Vagina (tissue), 2 donors: ENCODE measurements around the gene SFT2D3. TPM values are rescaled to one million over a fixed set of nuclear protein-coding genes. Genes with fewer than 3 reads are reported as not detected.

Source experiments
- DNase-seq, 2 donors: peaks; one replicate each; pipeline ENCODE4 v3.0.0-alpha.2; 2017; ENCODE audit errors: extremely low spot score in 2 of 2
- H3K27ac ChIP-seq: fragments of 200-600 bp; sonication (generic); one replicate; pipeline ENCODE4 v1.5.1; 2019
- H3K27me3 ChIP-seq: fragments of 200-600 bp; sonication (generic); one replicate; pipeline ENCODE4 v1.5.1; 2019
- H3K36me3 ChIP-seq, 2 donors: fragments of 200-600 bp; sonication (generic); one replicate each; pipeline ENCODE4 v1.5.1; 2017 to 2019
- H3K4me1 ChIP-seq: fragments of 200-600 bp; sonication (generic); one replicate; pipeline ENCODE4 v1.5.1; 2019
- H3K4me3 ChIP-seq, 2 donors: fragments of 200-600 bp; sonication (generic); 1 replicate in 1 of 2; 2 replicates in 1 of 2; pipeline ENCODE4 v1.5.1; 2016 to 2019
- H3K9me3 ChIP-seq: fragments of 200-600 bp; sonication (generic); one replicate; pipeline ENCODE4 v1.5.1; 2019
- POLR2A ChIP-seq, 2 donors: fragments of 450-650 bp; IDR thresholded peaks; one replicate each; pipeline ENCODE4 v1.6.1; 2017; ENCODE audit warnings: antibody characterized with exemption in 2 of 2, mild to moderate bottlenecking in 2 of 2, moderate library complexity in 2 of 2
- POLR2AphosphoS5 ChIP-seq, 2 donors: sonication (generic); formaldehyde crosslinking; IDR thresholded peaks; one replicate each; pipeline ENCODE4 v1.9.0; 2017; ENCODE audit warnings: antibody characterized with exemption in 2 of 2, mild to moderate bottlenecking in 2 of 2, low read depth in 1 of 2; ENCODE audit not compliant: insufficient read depth in 1 of 2
- intact Hi-C: fragments of 100-400 bp; cut with DNase I; formaldehyde crosslinking; loops from one replicate; pipeline ENCODE4 v1.15.1; 2023
- total RNA-seq: library from RNA; depleted of rRNA; stranded (reverse); fragments of >200 nt; gene quantifications from one replicate; pipeline ENCODE4 v1.2.3, GENCODE V29; 2016
- TF ChIP-seq, protein P1 (sequence below), 3 experiments: fragments of 450-650 bp in 2 of 3; fragments of 200-600 bp in 1 of 3; sonication (generic) in 1 of 3; IDR thresholded peaks; one replicate each; pipeline ENCODE4 v1.5.1; 2017 to 2019; ENCODE audit warnings: antibody characterized with exemption in 3 of 3, mild to moderate bottlenecking in 2 of 3, moderate library complexity in 2 of 3

SFT2D3 gene
- total RNA-seq, 1 donor from 2014 or later, result 3.7 TPM

DNA sequence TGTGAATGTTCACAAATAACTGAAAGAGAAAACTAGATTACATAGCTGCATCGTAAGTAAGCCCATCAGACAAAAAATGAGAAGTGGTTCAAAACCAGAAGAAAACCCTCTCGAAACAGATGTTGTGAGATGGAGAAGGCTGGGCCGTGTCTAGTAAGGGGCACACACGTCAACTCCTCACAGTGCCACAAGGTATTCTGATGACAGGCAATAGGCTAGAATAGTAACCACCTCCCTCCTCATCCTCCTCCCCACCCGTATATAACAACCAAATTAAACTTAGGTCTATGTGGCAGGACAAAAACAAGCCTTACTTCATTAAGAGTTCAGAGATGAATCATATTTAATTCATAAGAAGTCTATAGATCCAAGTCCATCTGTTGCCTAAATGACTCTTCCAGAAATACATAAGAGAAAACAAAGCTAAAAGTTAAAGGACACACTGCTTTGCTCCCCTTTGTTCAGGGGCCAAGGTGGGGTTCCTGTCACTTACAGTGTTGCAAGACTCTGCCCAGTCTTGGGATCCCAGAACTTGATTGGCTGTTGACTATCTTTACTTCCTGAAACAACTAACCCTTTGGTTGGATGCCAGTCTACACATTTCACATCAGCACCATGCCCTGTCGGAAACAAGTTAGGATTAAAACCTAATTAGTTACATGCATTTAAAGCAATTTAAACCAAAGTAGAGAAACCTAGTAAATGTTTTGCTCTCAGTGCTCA, 25.0 kb downstream of the SFT2D3 start:
- no peaks in the 10 kb centered on the region for H3K9me3 ChIP-seq
- no peaks in the 10 kb centered on the region for H3K4me1 ChIP-seq
- no peak for DNase-seq
- no peaks in the 10 kb centered on the region for H3K27me3 ChIP-seq
- no peak overlapping the region for H3K27ac ChIP-seq
- TF ChIP-seq, protein P1, sequence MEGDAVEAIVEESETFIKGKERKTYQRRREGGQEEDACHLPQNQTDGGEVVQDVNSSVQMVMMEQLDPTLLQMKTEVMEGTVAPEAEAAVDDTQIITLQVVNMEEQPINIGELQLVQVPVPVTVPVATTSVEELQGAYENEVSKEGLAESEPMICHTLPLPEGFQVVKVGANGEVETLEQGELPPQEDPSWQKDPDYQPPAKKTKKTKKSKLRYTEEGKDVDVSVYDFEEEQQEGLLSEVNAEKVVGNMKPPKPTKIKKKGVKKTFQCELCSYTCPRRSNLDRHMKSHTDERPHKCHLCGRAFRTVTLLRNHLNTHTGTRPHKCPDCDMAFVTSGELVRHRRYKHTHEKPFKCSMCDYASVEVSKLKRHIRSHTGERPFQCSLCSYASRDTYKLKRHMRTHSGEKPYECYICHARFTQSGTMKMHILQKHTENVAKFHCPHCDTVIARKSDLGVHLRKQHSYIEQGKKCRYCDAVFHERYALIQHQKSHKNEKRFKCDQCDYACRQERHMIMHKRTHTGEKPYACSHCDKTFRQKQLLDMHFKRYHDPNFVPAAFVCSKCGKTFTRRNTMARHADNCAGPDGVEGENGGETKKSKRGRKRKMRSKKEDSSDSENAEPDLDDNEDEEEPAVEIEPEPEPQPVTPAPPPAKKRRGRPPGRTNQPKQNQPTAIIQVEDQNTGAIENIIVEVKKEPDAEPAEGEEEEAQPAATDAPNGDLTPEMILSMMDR (IDR thresholded peaks at IDR 0.05), result no peak
- TF ChIP-seq POLR2AphosphoS5 (IDR thresholded peaks at IDR 0.05; ENCODE audit: insufficient read depth in 1 of 2, low read depth in 1 of 2), result no peak
- no peak for TF ChIP-seq POLR2A (IDR thresholded peaks at IDR 0.05)
- H3K36me3 ChIP-seq, result peaks cover 0 to 17% of the 10 kb centered on the region in 2 donors
- no peak overlapping the region for H3K4me3 ChIP-seq
- intact Hi-C loops, result no loop called here

DNA sequence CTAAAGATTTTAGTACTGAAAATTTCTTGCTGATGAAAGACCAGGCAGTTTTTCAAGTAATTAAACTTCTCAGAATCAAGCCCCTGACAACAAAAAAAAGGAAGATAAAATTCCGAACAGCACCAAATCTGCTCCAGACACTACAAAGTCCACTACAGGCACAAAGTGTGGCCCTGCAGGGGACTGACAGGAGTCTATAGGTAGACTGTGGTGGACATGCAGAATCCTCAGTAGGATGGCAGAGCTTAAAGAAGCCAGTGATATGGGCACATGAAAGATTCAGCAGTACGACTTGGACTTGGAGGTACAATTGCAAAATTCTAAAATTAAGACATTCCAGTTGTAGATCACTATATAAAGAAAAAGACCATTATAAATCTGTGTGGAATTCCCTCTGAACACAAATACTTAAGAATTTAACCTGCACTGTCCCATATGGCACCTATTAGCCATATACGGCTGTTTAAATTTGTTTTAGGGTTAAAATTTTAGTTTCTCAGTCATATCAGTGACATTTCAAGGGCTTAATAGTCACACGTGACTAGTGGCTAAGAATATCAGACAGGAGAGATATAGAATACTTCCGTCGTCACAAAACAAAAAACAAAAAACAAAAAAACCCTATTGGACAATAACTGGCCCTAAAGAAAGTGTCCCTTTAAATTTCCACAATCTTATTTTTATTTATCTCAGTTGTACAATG, 32.0 kb downstream of the SFT2D3 start:
- DNase-seq, result no peak
- no peaks in the 10 kb centered on the region for H3K36me3 ChIP-seq
- TF ChIP-seq POLR2A (IDR thresholded peaks at IDR 0.05), result no peak
- TF ChIP-seq POLR2AphosphoS5 (IDR thresholded peaks at IDR 0.05; ENCODE audit: insufficient read depth in 1 of 2, low read depth in 1 of 2), result no peak
- TF ChIP-seq, protein P1 (IDR thresholded peaks at IDR 0.05), result no peak
- H3K4me1 ChIP-seq, result no peaks in the 10 kb centered on the region
- no peaks in the 10 kb centered on the region for H3K27me3 ChIP-seq
- H3K4me3 ChIP-seq, result no peak overlapping the region
- intact Hi-C loops, result no loop called here
- H3K9me3 ChIP-seq, result no peaks in the 10 kb centered on the region
- no peak overlapping the region for H3K27ac ChIP-seq

DNA sequence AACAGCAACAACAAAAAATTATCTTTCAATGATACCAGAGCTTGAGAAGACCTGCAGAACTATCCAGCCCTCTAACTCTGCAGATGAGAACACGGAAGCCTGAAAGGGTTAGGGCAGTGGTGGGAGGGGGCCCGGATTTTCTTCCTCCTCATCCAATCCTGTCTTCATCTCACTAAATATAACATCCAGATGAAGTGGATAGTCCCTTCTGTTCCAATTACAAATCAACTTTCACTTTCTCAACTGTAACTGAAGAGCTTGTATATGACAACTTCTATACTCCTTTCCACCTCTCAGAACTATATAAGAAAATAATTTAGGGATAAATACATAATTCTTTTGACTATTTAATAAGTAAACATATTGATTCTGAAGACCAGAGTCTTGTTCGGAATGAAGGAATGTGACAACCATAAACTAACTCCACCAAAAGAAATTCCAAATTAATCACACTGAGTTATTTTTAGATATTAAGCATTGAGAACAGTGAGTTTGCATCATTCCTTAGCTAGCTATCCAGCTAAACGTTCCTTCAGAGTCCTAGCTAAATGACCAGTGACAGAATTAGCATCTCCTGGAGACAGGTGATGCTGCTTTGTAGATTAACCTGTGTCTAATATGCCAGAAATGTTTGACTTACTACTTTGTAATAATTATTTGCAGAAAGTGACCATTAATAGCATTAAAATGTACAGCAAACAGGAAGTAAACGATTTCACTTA, 32.7 kb downstream of the SFT2D3 start:
- H3K4me3 ChIP-seq, result no peak overlapping the region
- H3K27ac ChIP-seq, result no peak overlapping the region
- H3K27me3 ChIP-seq, result no peaks in the 10 kb centered on the region
- H3K4me1 ChIP-seq, result no peaks in the 10 kb centered on the region
- no peaks in the 10 kb centered on the region for H3K9me3 ChIP-seq
- intact Hi-C loops, result no loop called here
- TF ChIP-seq POLR2A (IDR thresholded peaks at IDR 0.05), result no peak
- TF ChIP-seq POLR2AphosphoS5 (IDR thresholded peaks at IDR 0.05; ENCODE audit: insufficient read depth in 1 of 2, low read depth in 1 of 2), result no peak
- TF ChIP-seq, protein P1 (IDR thresholded peaks at IDR 0.05), result no peak
- no peak for DNase-seq
- no peaks in the 10 kb centered on the region for H3K36me3 ChIP-seq

DNA sequence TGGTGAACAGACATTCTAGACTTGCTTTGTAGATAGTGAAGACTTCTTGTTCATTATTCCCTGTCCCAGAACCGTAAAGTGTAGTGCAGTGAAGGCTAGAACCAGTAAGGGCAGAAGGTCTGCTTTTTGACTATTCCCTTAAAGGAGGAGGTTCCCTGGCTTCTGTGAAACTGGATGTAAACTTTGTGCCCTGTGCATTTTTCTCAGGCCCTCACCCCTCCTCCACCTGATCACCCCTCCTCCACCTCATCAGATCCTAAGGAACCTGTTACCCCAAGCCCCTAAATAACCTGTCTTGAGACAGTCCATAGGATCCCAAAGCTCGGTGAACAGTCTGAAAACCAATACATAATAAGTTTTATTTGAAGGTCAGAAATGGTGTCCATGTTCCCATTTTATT, 33.7 kb downstream of the SFT2D3 start:
- no peaks in the 10 kb centered on the region for H3K9me3 ChIP-seq
- H3K4me3 ChIP-seq, result no peak overlapping the region
- no peaks in the 10 kb centered on the region for H3K4me1 ChIP-seq
- DNase-seq, result no peak
- no peaks in the 10 kb centered on the region for H3K36me3 ChIP-seq
- intact Hi-C loops, result no loop called here
- TF ChIP-seq, protein P1 (IDR thresholded peaks at IDR 0.05), result no peak
- TF ChIP-seq POLR2AphosphoS5 (IDR thresholded peaks at IDR 0.05; ENCODE audit: insufficient read depth in 1 of 2, low read depth in 1 of 2), result no peak
- no peak for TF ChIP-seq POLR2A (IDR thresholded peaks at IDR 0.05)
- H3K27me3 ChIP-seq, result no peaks in the 10 kb centered on the region
- no peak overlapping the region for H3K27ac ChIP-seq
